ENCODE results near the gene FRS3.

Gene FRS3

DNA sequence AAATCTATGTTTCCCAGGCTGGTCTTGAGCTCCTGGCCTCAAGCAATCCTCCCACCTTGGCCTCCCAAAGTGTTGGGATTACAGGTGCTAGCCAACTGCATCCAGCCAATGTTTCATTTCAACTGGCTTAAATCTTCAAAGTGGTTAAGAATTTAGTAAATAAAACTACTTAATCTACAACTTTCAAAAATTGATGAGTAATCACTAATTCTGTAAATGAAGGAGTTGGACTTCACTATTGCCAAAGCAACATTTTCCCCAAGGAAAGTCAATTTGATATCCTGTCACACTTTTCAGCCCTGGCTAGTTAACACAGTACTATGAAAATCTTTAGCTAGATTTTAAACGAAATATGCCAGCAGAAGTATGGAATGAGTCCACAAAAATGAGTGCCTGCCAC is 11.6 kb upstream of the FRS3 start:
- TF ChIP-seq, protein P1, sequence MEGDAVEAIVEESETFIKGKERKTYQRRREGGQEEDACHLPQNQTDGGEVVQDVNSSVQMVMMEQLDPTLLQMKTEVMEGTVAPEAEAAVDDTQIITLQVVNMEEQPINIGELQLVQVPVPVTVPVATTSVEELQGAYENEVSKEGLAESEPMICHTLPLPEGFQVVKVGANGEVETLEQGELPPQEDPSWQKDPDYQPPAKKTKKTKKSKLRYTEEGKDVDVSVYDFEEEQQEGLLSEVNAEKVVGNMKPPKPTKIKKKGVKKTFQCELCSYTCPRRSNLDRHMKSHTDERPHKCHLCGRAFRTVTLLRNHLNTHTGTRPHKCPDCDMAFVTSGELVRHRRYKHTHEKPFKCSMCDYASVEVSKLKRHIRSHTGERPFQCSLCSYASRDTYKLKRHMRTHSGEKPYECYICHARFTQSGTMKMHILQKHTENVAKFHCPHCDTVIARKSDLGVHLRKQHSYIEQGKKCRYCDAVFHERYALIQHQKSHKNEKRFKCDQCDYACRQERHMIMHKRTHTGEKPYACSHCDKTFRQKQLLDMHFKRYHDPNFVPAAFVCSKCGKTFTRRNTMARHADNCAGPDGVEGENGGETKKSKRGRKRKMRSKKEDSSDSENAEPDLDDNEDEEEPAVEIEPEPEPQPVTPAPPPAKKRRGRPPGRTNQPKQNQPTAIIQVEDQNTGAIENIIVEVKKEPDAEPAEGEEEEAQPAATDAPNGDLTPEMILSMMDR (IDR thresholded peaks at IDR 0.05; ENCODE audit: insufficient read depth, low read depth, low read length, missing control alignments), result no peak
- DNase-seq (ENCODE audit: low read depth), result no peak
- no peak overlapping the region for H3K4me3 ChIP-seq (ENCODE audit: low read length)

DNA sequence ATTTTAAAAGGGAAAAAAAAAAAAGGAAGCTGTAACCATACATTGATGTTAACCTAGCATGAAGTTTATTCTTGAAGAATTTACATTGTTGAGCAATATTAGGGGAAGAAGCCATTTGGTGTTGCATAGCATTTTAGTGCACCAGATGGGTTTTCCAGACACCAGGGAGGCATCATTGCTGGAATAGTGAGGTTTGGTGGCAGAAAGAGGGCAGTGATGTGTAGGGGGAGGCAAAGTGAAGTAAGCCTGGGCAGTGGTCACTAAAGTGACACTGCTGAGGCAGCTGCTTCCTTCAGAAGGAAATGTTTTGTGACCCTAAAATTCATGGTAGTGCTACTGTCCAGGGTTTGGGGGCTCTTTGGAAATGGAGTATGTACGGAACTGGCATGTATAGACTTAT is 10.3 kb upstream of the FRS3 start:
- no peak overlapping the region for H3K4me3 ChIP-seq (ENCODE audit: low read length)
- TF ChIP-seq, protein P1 (IDR thresholded peaks at IDR 0.05; ENCODE audit: insufficient read depth, low read depth, low read length, missing control alignments), result no peak
- no peak for DNase-seq (ENCODE audit: low read depth)

DNA sequence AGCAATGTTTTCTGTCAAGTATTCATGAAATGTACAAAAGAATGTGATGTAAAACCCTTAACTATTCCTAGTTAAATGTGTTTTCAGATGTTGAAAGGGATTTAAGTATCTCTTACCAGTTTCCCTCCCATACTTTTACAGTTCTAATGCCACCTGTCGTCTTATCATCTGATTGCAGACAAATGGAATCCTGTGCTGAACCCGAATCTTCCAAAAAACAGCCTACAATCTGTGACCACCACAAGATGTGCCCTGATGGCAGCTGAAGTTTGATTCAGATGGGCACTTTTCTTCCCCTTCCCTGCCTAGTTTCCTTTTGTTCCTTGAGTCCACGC is 9.7 kb upstream of the FRS3 start:
- DNase-seq (ENCODE audit: low read depth), result no peak
- TF ChIP-seq, protein P1 (IDR thresholded peaks at IDR 0.05; ENCODE audit: insufficient read depth, low read depth, low read length, missing control alignments), result no peak

DNA sequence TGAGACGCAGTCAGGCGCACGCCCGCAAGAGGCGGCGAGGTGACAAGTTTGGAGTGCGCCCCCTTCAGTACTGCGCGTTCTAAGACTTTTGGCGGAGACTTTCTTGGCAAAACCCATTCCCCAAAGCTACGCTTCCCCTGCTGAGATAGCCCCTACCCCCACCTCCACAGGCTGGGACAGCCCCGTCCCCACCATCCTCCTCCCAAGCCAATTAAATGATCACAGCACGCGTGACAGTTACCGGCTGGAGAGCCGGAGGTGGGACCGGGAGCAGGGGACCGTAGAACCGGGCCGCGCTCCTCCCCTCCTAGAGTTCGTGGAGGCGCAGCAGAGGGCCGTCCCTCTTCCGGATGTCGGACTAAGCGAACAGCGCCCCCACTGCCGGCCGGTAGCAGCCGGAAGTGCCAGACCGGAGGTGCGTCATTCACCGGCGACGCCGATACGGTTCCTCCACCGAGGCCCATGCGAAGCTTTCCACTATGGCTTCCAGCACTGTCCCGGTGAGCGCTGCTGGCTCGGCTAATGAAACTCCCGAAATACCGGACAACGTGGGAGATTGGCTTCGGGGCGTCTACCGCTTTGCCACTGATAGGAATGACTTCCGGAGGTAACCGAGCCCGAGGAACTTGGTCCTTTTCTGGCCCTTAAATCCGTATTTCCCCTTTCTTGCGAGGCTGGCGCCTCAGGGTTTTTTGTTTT is 7.7 kb upstream of the FRS3 start, which contains the start of gene TOMM6:
Gene TOMM6 (plus strand): TSS at position 476 of the 699 bp plus-strand sequence. CDS start 4 bp downstream, at position 480.
- peak; percentile 97 for DNase-seq (ENCODE audit: low read depth)
- H3K4me3 ChIP-seq (ENCODE audit: low read length), result peak within 1 kb of the TSS; percentile 97
- TF ChIP-seq, protein P1 (IDR thresholded peaks at IDR 0.05; ENCODE audit: insufficient read depth, low read depth, low read length, missing control alignments), result peak; percentile 70

More for the DNA sequence above, 9.7 kb upstream of the FRS3 start:
- H3K4me3 ChIP-seq (ENCODE audit: low read length), result no peak overlapping the region

DNA sequence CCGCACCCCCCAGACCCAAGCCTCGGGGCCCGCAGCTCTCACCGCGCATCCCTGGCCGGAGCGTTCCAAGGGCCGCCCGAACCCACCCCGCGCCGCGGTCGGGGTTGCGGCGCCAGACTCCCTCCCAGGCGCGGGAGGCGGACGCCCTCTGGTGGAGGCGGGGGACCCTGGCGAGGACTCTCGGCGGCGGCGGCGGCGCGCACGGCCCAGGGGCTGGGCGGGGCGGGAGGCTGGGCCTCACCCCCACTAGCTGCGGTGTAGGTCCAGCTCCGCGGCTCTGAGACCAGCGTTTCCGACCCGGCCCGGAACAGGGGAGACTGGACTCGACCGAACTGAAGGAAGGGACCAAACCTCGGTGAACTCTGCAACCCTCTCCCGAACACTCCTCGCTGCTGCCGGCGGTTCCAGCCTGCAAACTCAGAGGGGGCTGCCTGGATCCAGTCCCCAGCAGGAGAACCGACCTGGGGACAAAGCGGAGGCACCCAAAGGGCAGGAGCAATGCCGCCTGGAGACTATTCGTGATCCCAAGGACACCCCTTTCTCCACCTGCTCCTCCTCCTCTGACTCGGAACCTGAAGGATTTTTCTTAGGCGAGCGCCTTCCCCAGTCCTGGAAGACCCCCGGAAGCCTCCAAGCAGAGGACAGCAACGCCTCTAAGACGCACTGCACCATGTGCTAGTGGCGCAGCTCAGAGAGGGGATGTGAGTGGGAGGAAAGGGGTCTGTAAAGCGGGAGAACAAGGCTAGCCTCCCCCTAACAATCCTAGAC is 6.9 kb upstream of the FRS3 start:
- TF ChIP-seq, protein P1 (IDR thresholded peaks at IDR 0.05; ENCODE audit: insufficient read depth, low read depth, low read length, missing control alignments), result peak; percentile 37
- peak overlapping the region; percentile 97 for H3K4me3 ChIP-seq (ENCODE audit: low read length)
- peak; percentile 84 for DNase-seq (ENCODE audit: low read depth)

DNA sequence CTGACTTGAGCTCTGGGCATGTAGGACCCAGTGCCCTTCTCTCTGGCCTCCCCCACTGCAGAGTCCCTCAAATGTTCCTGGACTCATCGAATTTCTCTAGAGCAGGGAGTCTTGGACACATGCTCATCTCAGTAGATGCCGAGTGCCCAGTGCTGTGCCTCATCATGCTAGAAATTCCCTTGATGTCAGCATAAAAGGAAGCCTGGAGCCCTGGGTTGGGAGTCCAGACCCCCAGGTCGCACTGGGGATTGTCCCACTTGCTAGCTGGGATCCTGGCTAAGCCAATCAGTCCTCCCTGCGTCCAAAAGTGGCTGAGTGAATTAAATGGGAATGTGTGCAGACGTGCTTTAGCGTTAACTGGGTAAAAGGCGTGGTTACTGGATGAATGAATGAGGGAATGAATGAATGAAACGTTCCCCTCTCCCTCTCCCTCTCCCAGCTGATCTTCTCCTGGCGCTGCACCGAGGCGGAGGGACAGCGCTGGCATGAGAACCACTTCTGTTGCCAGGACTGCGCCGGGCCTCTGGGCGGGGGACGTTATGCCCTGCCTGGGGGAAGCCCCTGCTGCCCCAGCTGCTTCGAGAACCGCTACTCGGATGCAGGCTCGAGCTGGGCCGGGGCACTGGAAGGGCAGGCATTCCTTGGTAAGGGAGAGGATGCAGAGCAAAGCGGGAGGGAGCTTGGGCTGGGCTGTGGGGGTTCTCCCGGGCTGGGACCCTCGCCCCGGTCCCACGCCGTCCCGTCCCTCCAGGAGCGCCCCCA is 6.2 kb upstream of the FRS3 start:
- H3K4me3 ChIP-seq (ENCODE audit: low read length), result peak overlapping the region; percentile 35
- DNase-seq (ENCODE audit: low read depth), result no peak
- TF ChIP-seq, protein P1 (IDR thresholded peaks at IDR 0.05; ENCODE audit: insufficient read depth, low read depth, low read length, missing control alignments), result no peak

Data from epithelial cell of esophagus (primary cell).